HG03196 (cell line): Measurements from ENCODE around the gene ATP6V0A4.

Experiments used
- ATAC-seq: cut with Tn5 transposase; IDR thresholded peaks from one replicate; pipeline ENCODE4 v1.9.1; 2021; ENCODE audit not compliant: unreplicated experiment

ATP6V0A4 gene

DNA sequence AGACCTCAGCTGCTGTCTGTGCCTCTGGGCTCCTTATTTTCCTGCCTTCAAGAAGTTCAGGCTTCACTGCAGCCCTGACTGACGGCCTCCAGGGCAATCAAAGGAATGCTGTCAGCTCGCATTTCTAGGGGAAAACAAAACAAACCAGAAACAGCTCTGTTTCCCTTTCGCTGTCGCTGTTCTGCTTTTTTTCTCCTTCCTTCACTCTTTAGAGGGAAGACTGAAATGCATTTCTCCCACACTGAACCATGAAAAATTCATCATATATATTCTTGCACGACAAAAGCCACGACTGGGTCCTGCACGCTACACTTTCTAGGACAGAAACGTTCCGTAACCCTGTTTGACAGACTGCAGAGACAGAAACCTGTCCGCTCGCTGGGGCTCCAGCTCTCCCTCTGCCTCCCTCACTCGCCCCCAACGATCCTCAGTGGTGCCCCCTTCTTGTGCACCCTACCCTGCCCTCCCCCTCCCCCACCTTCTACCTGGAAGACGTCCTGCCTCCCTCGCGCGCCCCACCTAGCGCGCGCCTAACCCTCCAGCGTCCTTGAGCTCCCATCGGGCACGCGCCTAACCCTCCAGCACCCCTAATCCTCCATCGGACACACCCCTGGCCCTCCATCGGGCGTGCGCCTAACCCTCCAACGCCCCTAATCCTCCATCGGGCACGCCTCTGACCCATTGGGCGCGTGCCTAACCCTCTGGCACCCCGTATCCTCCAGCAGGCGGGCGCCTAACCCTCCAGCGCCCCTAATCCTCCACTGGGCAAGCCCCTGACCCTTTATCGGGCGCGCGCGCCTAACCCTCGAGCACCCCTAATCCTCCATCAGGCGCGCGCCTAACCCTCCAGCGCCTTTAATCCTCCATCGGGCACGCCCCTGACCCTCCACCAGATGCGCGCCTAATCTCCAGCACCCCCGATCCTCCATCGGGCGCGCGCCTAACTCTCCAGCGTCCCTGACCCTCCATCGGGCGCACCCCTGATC, 134.0 kb downstream of the ATP6V0A4 start:
- no peak for ATAC-seq

DNA sequence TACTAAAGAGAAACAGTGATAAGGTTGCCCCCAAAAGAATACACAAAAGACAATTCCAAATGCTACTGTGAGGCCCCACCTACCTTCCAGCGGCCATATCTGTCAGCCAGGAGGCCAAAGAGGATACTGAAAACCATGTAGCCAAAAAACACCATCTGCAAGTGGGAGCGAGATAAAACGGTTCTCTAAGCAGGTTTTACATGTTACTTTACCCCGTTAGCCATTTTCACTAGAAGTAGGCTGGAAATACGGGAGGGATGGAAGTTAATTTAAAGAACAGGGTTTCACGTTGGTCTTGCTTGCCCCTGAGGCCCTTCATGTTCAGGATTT, 135.0 kb downstream of the ATP6V0A4 start:
- ATAC-seq: no peak

DNA sequence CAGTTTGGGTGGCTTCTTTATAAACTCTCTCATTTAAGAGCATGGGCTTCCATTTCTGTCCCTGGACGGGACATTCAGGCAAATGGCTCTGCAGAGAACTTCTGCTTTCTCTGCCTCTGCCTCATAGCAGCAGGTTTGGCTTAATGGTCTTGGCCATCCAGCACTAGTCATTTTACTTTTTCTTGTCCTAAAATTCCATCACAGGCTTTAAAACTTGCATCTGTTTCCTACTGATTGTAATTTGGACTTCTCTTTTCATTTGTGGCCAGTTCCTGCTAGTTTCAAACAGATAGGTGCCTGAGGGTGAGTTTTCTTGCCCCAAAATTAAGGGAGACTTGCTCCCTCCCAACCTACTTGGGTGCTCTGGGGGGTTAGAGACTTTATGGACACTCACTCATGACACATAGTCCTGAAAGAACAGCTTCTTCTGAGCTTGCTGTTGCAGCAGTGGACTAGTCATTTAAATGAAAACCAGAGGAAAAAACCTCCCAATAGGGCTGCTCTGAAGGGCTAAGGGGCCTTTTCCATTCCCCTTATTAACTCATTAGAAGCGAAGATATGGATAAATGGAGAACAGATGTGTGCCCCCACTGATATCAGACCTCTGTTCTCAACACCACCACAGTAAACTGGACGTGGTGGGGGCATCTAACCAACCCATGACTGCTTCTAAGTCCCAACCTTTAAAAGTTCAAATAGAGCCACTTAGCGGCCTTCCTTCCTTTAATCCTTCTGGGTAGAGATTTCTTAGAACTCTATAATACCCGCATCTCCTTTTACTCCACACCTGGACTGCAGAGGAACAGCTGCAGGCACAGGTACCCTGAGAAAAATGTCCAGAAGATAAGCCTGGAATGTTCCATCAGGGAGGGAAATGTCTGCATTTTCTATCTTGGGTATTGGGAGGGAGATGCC, 135.7 kb downstream of the ATP6V0A4 start:
- ATAC-seq: no peak

DNA sequence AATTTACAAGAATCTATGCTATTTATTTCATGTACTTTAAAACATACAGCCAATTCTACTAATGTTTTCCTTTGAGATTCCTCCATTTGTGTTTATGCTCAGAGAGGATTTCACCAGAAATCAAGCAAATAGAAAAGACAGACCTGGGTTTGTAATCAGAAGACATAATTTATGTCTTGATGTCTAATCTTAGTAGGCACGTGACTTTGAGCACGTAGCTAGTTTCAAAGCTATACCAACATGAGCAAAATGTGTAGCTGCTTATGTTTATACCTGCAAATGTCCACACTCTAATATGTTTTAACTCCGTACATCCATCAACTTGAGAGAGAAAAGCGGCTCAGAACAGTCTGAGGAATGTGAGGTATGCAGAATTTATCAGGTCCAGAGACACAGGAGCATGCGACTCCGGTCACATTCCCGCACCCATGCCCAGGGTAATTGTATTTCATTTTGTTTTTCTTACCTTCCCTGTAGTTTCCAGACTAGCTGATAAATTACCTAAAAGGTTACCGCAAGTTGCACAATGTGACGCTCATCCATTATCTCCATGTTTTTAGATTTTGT, 136.8 kb downstream of the ATP6V0A4 start:
- ATAC-seq: no peak

DNA sequence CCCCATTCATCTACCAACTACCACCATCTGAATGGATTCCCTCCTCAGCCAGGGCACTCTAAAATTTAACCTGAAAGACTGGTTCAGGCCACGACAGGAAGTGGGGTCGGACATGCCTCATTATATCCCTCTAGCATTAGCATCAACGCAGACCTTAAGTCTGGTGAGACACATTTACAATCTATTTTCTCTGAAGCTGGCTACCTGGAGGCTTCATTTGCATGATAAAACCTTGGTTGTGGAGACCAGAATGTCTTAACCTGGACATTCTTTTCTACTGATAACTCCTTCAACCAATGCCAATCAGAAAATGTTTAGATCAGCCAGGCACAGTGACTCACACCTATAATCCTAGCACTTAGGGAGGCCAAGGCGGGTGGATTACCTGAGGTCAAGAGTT, 139.1 kb downstream of the ATP6V0A4 start:
- no peak for ATAC-seq

DNA sequence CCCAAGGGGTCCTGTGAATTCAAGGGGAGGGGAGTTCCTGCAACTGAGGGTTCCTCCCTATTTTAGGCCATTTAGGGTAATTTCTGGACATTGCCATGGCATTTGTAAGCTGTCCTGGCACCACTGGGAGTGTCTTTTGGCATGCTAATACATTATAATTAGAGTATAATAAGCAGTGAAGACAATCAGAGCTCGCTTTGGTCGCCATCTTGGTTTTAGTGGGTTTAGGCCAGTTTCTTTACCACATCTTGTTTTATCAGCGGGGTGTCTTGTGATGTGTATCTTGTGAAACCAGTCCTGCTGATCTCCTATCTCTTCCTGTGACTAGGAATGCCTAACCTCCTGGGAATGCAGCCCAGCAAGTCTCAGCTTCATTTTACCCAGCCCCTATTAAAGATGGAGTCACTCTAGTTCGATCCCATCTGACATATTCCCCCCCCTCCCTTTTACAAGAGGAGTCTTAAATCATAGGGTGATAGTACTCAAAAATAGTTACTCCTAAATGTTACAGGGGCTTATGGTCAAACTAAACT, 140.1 kb downstream of the ATP6V0A4 start:
- ATAC-seq: no peak

DNA sequence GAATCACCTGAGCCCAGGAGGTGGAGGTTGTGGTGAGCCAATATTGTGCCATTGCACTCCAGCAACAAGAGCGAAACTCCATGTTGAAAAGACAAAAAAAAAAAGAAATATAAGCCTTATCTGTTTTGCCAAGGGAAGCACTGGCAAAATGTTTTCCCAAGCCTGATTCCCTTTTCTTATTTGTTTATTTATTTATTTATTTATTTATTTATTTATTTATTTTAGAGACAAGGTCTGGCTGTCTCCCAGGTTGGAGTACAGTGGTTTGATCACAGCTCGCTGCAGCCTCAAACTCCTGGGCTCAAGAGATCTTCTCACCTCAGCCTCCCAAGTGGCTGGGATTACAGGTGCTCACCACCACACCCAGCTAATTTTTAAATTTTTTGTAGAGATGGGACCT, 141.0 kb downstream of the ATP6V0A4 start:
- no peak for ATAC-seq
